Progenitor cell of endocrine pancreas (in vitro differentiated cells): ENCODE data around the gene ZNF28. TPM values are rescaled to one million over a fixed set of nuclear protein-coding genes. Genes with fewer than 3 reads are reported as not detected.
"Not testable (repeated sequence)": the region's sequence is repeated elsewhere in the genome, so short reads cannot be mapped to it uniquely, and the experiment has no call there.

Experiments used
- DNase-seq: peaks from one replicate; pipeline ENCODE4 v3.0.0; 2021; ENCODE audit warnings: low spot score; ENCODE audit not compliant: unreplicated experiment
- H3K27ac Mint-ChIP-seq: 2 replicates; pipeline ENCODE4 v1.8.0; 2021; ENCODE audit warnings: mild to moderate bottlenecking, moderate library complexity, mixed read lengths
- H3K27me3 Mint-ChIP-seq: 2 replicates; pipeline ENCODE4 v1.8.0; 2021; ENCODE audit warnings: mixed read lengths
- H3K36me3 Mint-ChIP-seq: 2 replicates; pipeline ENCODE4 v1.8.0; 2022; ENCODE audit warnings: mixed read lengths; ENCODE audit not compliant: insufficient read depth
- H3K4me1 Mint-ChIP-seq: 2 replicates; pipeline ENCODE4 v1.8.0; 2021; ENCODE audit warnings: low read depth, mixed read lengths
- H3K4me3 Mint-ChIP-seq: 2 replicates; pipeline ENCODE4 v1.8.0; 2021; ENCODE audit warnings: low read depth, mild to moderate bottlenecking, moderate library complexity, mixed read lengths
- H3K9me3 Mint-ChIP-seq: 2 replicates; pipeline ENCODE4 v1.8.0; 2021; ENCODE audit warnings: low read depth, mixed read lengths
- total RNA-seq: library from RNA; stranded (reverse); gene quantifications from 2 replicates; pipeline ENCODE4 v1.2.1, GENCODE V29; 2021
- TF ChIP-seq, protein P1 (sequence below): fragments of 200-600 bp; sonication (generic); IDR thresholded peaks from one replicate; pipeline ENCODE4 v1.5.0; 2021; ENCODE audit warnings: antibody characterized with exemption, mild to moderate bottlenecking; ENCODE audit not compliant: unreplicated experiment

The ZNF28 gene
- total RNA-seq, 1 donor from 2014 or later: 29.4 TPM

DNA sequence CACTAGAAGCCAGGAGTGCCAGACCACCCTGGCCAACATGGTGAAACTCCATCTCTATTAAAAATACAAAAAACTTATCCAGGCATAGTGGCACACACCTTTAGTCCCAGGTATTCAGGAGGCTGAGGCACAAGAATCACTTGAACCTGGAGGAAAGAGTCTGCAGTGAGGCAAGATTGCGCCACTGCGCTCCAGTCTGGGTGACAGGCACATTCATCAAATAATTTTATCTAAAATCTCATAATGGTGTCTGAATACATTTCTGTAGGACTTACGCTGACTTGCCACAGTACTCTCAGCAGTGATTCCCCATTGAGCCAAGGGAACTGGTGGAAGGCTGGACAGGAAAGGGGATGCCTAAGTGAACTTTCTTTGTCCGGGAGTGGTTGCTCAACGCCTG lies 4.3 kb upstream of the ZNF28 start:
- Mint-ChIP-seq H3K27ac (no peak overlapping the region), H3K27me3 (no peaks in the 10 kb centered on the region), H3K9me3 (no peaks in the 10 kb centered on the region), H3K4me1 (peaks cover 7% of the 10 kb centered on the region), H3K36me3 (no peaks in the 10 kb centered on the region), H3K4me3 (no peak overlapping the region)
- TF ChIP-seq, protein P1, sequence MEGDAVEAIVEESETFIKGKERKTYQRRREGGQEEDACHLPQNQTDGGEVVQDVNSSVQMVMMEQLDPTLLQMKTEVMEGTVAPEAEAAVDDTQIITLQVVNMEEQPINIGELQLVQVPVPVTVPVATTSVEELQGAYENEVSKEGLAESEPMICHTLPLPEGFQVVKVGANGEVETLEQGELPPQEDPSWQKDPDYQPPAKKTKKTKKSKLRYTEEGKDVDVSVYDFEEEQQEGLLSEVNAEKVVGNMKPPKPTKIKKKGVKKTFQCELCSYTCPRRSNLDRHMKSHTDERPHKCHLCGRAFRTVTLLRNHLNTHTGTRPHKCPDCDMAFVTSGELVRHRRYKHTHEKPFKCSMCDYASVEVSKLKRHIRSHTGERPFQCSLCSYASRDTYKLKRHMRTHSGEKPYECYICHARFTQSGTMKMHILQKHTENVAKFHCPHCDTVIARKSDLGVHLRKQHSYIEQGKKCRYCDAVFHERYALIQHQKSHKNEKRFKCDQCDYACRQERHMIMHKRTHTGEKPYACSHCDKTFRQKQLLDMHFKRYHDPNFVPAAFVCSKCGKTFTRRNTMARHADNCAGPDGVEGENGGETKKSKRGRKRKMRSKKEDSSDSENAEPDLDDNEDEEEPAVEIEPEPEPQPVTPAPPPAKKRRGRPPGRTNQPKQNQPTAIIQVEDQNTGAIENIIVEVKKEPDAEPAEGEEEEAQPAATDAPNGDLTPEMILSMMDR: no peak
- DNase-seq: no peak

DNA sequence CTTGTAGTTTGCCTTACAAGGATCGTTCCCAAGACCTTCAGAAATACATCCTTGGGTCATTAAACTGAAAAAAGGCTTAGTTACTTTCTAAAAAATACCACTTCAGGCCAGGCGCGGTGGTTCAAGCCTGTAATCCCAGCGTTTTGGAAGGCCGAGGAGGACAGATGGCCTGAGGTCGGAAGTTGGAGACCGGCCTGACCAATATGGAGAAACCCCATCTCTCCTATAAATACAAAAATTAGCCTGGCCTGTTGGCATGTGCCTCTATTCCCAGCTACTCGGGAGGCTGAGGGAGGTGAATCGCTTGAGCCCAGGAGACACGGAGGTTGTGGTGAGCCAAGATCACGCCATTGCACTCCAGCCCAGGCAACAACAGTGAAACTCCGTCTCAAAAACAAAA lies 2.2 kb upstream of the ZNF28 start:
- H3K27me3 Mint-ChIP-seq: no peaks in the 10 kb centered on the region
- H3K27ac Mint-ChIP-seq: no peak overlapping the region
- H3K36me3 Mint-ChIP-seq: no peaks in the 10 kb centered on the region
- H3K4me3 Mint-ChIP-seq: no peak overlapping the region
- H3K9me3 Mint-ChIP-seq: no peaks in the 10 kb centered on the region
- TF ChIP-seq, protein P1: no peak
- peaks cover 10% of the 10 kb centered on the region for H3K4me1 Mint-ChIP-seq
- DNase-seq: no peak

DNA sequence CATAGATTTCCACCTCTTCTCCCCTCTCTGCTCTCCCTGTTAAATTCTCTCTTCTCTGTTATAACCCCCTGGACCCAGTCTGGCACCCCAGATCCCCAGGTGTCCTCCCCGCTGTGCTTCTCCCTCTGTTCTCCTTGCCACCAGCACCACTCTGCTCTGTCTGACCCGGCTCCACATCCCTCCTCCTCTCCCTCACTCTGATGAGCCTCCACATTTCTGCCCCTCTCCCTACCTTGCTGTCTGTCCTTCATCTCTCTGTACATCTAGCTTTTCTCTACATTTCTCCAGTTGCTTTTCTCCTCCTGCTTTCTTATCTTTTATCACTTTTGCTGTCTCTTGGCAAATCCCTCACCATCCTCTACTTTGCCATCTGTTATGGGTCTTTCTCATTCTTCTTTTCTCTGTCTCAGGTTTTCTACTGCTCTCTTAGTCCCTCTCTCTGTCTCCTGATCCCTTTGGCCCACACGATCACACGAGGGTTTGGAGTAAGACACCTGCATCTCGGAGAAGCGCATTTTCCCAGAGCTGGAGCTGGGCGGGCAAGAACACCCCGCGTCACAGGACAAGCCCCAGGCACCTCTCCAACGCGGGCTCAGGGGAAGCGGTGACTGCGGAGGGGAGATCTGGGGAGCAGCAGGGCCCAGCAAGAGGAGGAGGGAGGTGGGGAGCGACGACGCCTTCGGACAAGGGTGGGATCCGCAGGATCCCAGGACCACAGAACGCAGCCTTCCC lies 795 bp downstream of the ZNF28 start:
- peak; percentile 16 for DNase-seq
- H3K4me3 Mint-ChIP-seq: peak overlapping the region; percentile 88
- peak overlapping the region; percentile 73 for H3K27ac Mint-ChIP-seq
- H3K4me1 Mint-ChIP-seq, H3K9me3 Mint-ChIP-seq, H3K36me3 Mint-ChIP-seq, H3K27me3 Mint-ChIP-seq: not testable (repeated sequence)

DNA sequence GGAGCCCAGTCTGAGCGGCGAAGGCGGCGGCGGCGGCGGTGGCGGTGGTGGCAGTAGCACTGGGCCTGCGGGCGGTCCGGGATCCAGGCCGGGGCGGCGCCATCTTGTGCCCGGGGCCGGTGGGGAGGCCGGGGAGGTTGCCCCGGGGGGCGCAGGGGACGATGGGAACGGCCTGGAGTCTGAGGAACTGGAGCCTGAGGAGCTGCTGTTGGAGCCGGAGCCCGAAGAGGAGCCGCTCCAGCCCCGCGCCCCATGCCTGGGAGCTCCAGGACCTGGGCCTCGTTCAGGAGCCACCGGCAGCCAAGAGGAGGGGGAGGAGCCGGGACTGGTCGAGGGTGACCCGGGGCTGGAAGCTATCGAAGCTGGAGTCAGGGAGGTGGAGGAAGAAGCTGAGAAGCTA lies 11.6 kb downstream of the ZNF28 start:
- no peak overlapping the region for H3K27ac Mint-ChIP-seq
- H3K27me3 Mint-ChIP-seq: no peaks in the 10 kb centered on the region
- H3K9me3 Mint-ChIP-seq: peaks cover 3% of the 10 kb centered on the region
- peaks cover 2% of the 10 kb centered on the region for H3K4me1 Mint-ChIP-seq
- DNase-seq: no peak
- H3K4me3 Mint-ChIP-seq: no peak overlapping the region
- H3K36me3 Mint-ChIP-seq: peaks cover 50% of the 10 kb centered on the region
- TF ChIP-seq, protein P1: no peak

DNA sequence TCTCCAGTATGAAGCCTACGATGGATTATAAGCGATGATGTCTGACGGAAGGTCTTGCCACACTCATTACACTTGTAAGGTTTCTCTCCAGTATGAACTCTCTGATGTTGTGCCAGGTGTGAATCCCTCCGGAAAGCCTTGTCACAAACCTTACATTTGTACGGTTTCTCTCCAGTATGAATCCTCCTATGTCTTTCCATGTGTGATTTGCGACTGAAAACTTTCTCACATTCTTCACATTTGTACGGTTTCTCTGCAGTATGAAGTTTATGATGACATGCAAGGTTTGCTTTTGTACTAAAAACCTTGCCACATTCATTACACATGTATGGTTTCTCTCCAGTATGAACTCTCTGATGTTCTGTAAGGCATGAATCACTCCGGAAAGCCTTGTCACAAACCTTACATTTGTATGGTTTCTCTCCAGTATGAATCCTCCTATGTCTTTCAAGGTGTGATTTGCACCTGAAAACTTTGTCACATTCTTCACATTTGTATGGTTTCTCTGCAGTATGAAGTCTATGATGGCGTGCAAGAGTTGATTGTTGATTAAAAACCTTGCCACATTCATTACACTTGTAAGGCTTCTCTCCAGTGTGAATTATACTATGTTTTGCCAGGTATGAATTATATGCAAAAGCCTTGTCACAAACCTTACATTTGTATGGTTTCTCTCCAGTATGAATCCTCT lies 21.3 kb downstream of the ZNF28 start:
- H3K4me1 Mint-ChIP-seq, H3K4me3 Mint-ChIP-seq, H3K27ac Mint-ChIP-seq, H3K27me3 Mint-ChIP-seq, DNase-seq: not testable (repeated sequence)
- Mint-ChIP-seq H3K36me3 (peaks cover 84% of the 10 kb centered on the region), H3K9me3 (peaks cover 59% of the 10 kb centered on the region)

DNA sequence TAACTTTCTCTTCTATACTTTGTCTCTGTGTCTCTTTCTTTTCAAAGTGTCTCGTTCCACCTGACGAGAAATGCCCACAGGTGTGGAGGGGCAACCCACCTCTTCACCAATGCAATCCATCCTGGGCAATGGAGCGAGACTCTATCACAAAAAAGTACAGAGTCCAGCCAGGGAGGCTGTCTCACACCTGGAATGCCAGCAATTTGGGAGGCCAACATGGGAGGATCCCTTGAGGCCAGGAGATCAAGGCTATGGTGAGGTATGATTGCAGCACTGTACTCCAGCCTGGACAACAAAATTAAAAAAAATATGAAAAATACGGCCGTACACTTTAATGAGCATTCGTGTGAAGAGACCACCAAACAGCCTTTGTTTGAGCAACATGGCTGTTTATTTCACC lies 32.0 kb downstream of the ZNF28 start:
- DNase-seq: no peak
- Mint-ChIP-seq H3K4me1 (peaks cover 12% of the 10 kb centered on the region), H3K4me3 (no peak overlapping the region), H3K27me3 (peaks cover 5% of the 10 kb centered on the region), H3K36me3 (no peaks in the 10 kb centered on the region), H3K9me3 (no peaks in the 10 kb centered on the region), H3K27ac (no peak overlapping the region)
- TF ChIP-seq, protein P1: no peak

DNA sequence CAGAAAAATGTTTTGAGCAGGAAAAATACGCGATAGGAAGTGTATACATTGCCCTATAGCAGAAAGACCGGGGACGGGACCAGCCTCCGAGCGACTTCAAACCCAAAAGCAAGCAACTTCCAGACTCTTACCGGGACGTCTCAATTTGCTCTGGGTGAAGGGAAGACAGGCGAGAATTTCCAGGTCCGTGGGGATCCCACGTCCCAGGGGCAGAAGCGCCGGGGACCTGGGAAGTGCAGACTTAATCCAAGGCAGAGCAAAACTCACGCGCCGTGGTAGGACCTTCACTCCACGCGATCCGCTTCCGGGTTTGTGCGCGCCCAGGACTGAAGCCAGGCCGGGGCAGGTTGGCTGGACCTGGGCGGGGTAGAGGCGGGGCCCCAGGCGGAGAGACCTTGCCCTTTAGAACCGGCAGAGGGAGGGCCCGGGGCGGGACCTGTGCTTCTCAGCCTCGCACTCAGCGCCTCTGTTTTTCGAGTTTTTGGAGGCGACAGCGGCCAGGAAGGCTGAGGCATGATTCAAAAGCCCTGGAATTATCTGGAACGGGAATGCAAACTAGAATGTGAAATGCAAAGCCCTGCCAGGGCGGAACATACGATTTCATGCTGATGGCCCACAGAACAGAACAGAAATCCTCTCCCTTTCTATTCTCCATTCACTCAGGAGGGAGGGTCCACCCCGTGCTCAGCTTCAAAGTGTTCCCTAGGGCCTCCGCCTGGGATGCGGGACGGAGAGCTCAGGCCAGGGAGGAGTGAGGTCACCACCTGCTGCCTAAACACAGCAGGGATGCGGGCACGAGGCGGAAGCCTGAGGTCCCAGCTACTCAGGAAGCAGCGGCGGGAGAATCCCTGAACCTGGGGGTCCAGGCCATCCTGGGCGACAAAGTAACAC lies 34.7 kb downstream of the ZNF28 start, which contains the start of gene ZNF600:
ZNF600 (minus strand) TSS at position 328 of the 891 bp plus-strand sequence. CDS start 7,903 bp downstream, outside the sequence.
- not testable (repeated sequence) for H3K9me3 Mint-ChIP-seq, H3K36me3 Mint-ChIP-seq, H3K27me3 Mint-ChIP-seq
- Mint-ChIP-seq H3K27ac (peak within 1 kb of the TSS; percentile 95), H3K4me1 (peaks cover 12% of the 10 kb centered on the region), H3K4me3 (peak within 1 kb of the TSS; percentile 93)
- DNase-seq: peak; percentile 72
